AG04449 (cell line): ENCODE measurements around the gene GIMAP8.
"Not testable (repeated sequence)": the region's sequence is repeated elsewhere in the genome, so short reads cannot be mapped to it uniquely, and the experiment has no call there.

ENCODE experiments used
- CTCF ChIA-PET: fragments of 350-600 bp; formaldehyde crosslinking; extraction: SDS; loops from one replicate; lab custom pipeline; 2021; ENCODE audit warnings: antibody characterized with exemption; lab: Yijun Ruan, JAX
- POLR2A ChIA-PET: fragments of 400-600, 350-600 bp; formaldehyde crosslinking; extraction: SDS; loops from one replicate; lab custom pipeline; 2020; ENCODE audit warnings: antibody characterized with exemption, inconsistent platforms; lab: Yijun Ruan, JAX
- DNase-seq: peaks from one replicate; pipeline ENCODE4 v3.0.0-alpha.2; 2010; ENCODE audit warnings: low read depth, low spot score
- H3K4me3 ChIP-seq: 2 replicates; pipeline ENCODE4 v1.5.1; 2011; ENCODE audit warnings: low read depth, mild to moderate bottlenecking, control low read depth, low read length
- TF ChIP-seq, protein P1 (sequence below): IDR thresholded peaks from one replicate; pipeline ENCODE4 v1.5.1; 2011; ENCODE audit warnings: mild to moderate bottlenecking, moderate library complexity, low read length, control low read depth, inconsistent platforms; ENCODE audit not compliant: insufficient read depth; ENCODE audit errors: missing control alignments

Gene GIMAP8

DNA sequence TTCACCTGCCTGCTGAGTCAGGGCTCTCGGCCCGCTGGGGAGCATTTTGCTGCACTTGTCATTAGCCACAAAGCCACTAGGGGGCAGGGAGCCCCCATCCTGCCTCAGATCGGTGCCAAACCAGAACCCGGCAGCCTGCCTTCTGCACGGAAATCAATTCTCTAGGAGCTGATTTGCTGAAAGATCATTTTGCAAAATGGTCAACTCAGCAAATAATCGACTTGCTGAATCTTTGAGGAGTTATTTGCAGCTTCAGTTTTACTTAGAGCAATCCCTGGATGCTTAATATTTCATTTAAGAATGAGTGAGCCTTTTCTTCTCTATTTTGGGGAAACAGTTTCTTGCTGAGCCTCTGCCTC lies 1.7 kb upstream of the GIMAP8 start:
- ChIA-PET CTCF (interaction anchor here (0.9 to 2.0 kb wide), 7 partner anchors 12 to 93 kb away, joined by 3 to 6 read pairs (median 3); no protein-coding TSS in a partner anchor), POLR2A (no interaction called here)
- no peak overlapping the region for H3K4me3 ChIP-seq

DNA sequence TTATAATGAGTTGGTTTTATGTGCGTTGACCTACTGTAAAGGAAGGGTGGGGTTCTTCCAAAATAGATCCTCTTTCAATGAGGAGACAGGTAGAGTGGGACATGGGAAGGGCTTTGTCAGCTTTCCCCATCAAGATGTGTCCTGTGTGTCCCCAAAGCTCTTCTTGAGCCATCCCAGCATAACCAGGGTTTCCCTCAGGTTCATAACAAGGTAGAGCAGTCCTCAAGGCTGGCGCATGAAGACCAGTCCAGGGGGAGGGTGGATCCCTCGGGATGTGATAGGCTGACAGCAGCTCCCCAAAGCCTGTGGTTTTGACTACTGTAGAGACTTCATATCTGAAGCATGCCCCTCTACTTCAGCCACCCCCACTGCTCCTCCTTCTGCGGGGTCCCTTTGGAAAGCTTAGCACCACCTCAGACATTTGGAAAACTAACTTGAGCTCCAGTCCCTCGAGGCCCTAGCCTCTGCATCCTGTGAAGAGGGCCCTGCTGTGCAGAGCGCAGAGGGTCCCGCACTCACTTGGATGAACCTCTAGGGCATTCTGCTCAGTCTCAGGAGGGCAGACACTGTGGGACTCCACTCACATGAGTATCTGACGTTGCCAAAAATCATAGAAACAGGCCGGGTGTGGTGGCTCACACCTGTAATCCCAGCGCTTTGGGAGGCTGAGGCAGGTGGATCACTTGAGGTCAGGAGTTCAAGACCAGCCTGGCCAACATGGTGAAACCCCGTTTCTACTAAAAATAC lies 1.1 kb upstream of the GIMAP8 start:
- no peak overlapping the region for H3K4me3 ChIP-seq
- no peak for DNase-seq
- POLR2A ChIA-PET: no interaction called here
- TF ChIP-seq, protein P1, sequence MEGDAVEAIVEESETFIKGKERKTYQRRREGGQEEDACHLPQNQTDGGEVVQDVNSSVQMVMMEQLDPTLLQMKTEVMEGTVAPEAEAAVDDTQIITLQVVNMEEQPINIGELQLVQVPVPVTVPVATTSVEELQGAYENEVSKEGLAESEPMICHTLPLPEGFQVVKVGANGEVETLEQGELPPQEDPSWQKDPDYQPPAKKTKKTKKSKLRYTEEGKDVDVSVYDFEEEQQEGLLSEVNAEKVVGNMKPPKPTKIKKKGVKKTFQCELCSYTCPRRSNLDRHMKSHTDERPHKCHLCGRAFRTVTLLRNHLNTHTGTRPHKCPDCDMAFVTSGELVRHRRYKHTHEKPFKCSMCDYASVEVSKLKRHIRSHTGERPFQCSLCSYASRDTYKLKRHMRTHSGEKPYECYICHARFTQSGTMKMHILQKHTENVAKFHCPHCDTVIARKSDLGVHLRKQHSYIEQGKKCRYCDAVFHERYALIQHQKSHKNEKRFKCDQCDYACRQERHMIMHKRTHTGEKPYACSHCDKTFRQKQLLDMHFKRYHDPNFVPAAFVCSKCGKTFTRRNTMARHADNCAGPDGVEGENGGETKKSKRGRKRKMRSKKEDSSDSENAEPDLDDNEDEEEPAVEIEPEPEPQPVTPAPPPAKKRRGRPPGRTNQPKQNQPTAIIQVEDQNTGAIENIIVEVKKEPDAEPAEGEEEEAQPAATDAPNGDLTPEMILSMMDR: no peak
- CTCF ChIA-PET: interaction anchor here (0.9 to 2.0 kb wide), 7 partner anchors 11 to 94 kb away, joined by 3 to 6 read pairs (median 3); no protein-coding TSS in a partner anchor

More for the DNA sequence above, 1.7 kb upstream of the GIMAP8 start:
- no peak for DNase-seq
- TF ChIP-seq, protein P1: peak; percentile 88

DNA sequence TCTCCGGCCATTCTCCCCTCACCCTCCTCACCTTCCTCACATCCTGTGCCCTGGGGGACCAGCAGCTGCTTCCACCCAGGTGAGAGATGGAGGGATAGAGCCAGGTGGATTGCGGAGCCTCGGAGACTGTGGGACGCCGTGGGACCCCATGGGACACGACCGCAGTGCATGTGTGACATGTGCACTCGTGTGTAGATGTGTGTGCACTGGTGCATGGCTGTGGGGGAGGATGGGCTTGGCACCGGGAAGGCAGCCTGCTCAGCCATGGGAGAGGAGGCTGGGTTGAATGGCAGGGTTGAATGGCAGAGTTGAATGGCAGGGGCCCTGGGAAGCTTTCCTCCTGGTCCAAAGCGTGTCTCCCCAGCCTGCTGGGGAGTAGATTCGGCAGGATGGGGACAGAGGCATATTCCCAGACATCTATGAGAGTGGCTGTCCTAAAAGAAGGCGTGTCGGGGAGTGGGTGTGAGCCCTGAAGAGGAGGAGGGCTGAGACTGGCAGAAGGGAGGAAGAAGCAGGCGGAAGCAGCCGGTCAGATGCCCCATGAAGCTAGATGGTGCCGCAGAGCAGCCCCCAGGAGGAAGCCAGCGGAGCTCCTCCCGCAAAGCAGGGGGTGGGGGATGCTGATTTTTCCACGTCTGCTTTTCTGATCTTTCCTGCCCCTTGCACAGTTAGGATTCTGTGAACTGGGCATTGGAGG lies 815 bp downstream of the GIMAP8 start:
- CTCF ChIA-PET: no interaction called here
- H3K4me3 ChIP-seq: no peak overlapping the region
- POLR2A ChIA-PET: no interaction called here
- no peak for DNase-seq
- TF ChIP-seq, protein P1: no peak

DNA sequence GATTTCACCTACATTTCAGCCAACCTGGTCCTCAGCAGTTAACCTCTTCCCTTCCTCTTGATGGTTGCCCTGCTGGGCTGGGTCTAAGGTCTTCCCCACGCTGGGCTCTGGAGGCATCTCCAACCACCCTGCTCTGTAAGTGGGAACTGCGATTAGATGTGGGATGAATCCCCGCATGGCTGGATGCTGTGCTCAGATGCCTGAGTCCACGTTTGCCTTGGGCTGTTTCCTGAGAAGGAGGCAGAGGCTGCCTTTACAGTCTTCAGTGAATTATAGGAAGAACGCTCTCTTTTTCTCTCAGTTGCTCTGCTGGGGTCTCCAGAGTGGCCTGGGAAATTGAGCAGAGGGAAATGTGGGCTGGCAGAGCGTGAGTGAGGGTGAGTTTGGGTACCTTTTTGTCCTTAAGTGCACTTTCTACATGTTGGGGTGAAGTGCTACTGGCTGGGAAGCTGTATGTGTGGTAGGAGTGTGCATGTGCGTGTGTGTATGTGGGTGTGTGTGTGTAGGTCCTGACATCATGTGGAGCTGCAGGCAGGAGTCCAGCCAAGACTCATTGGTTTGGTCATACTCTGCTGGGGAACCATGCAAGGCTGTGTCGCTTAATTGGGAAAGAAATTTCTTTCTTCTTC lies 1.5 kb downstream of the GIMAP8 start:
- CTCF ChIA-PET: no interaction called here
- DNase-seq: no peak
- no peak overlapping the region for H3K4me3 ChIP-seq
- TF ChIP-seq, protein P1: no peak
- POLR2A ChIA-PET: no interaction called here

DNA sequence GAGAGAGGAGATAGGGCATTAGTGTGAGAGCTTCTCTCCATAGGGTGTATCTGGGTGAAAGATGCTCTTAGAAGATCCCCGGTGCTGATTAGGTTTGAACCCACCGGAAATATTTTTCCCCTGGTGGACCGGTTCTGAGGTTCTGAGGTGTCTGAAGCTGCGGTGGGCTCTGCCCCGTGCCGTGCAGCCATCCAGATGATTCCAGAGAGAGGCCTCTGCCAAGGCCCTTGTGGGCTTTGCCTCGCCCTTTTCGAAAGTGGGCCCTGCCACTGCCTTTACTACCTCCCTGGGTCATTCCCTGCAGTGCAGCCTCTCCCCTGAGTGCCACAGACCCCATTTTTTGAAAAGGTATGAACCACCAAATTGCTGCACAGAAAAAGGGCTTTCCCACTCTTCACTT lies 2.8 kb downstream of the GIMAP8 start:
- ChIA-PET CTCF (no interaction called here), POLR2A (no interaction called here)
- DNase-seq: no peak
- TF ChIP-seq, protein P1: no peak
- no peak overlapping the region for H3K4me3 ChIP-seq

DNA sequence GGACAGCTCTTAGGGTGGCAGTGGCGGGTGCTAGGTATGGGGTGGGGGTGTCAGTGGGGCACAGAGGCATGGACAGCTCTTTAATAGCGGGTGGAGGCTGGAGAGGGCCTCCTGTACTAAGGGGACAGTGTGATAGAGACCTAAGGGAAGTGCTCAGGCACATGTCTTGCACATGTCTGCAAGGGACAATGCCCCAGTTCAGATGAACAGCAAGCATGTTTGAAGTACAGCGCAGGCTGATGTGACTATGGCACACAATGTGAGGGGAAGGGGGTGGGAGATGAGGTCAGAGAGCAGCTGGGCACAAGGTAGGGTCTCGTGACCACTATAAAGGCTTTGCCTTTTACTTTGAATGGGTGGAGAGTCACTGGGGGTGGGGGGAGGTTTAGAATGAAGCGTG lies 3.5 kb downstream of the GIMAP8 start:
- TF ChIP-seq, protein P1: no peak
- POLR2A ChIA-PET: no interaction called here
- DNase-seq: no peak
- CTCF ChIA-PET: no interaction called here
- H3K4me3 ChIP-seq: no peak overlapping the region

DNA sequence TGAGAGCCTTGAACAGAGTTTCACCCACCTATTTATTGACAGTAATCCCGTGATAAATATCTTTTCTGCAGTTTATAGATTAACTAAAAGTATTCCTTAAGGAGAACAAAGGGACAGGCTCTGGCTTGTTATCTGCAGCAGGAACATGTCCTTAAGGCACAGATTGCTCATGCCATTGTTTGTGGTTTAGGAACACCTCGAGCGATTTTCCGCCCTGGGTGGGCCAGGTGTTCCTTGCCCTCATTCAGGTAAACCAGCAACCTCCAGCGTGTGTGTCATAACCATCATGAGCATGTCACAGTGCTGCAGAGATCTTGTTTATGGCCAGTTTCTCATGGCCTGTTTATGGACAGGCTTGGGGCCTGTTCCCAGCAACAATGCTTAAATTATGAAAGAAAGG lies 6.6 kb downstream of the GIMAP8 start:
- CTCF ChIA-PET, H3K4me3 ChIP-seq, DNase-seq, POLR2A ChIA-PET: not testable (repeated sequence)
